H9 (cell line): ENCODE measurements around the gene DRICH1. TPM values are rescaled to one million over a fixed set of nuclear protein-coding genes. Genes with fewer than 3 reads are reported as not detected.

Experiments
- DNase-seq: peaks from one replicate; pipeline ENCODE4 v3.0.0-alpha.2; 2017
- H2AFZ ChIP-seq: one replicate; pipeline ENCODE4 v1.6.1; 2013; ENCODE audit warnings: mild to moderate bottlenecking, low read length, control low read depth, moderate library complexity
- H2AK5ac ChIP-seq: 2 replicates; pipeline ENCODE4 v1.6.1; 2013; ENCODE audit warnings: low read length, control low read depth, mixed read lengths; ENCODE audit not compliant: insufficient read length
- H2BK120ac ChIP-seq: one replicate; pipeline ENCODE4 v1.6.1; 2013; ENCODE audit warnings: low read depth, mild to moderate bottlenecking, low read length, control low read depth, inconsistent platforms; ENCODE audit not compliant: poor library complexity, severe bottlenecking
- H2BK12ac ChIP-seq: 2 replicates; pipeline ENCODE4 v1.6.1; 2013; ENCODE audit warnings: low read length, control low read depth, mixed read lengths, low read depth; ENCODE audit not compliant: insufficient read length
- H2BK15ac ChIP-seq: 2 replicates; pipeline ENCODE4 v1.6.1; 2013; ENCODE audit warnings: low read depth, low read length, control low read depth
- H2BK20ac ChIP-seq: one replicate; pipeline ENCODE4 v1.6.1; 2013; ENCODE audit warnings: low read depth, mild to moderate bottlenecking, low read length, control low read depth, inconsistent platforms; ENCODE audit not compliant: poor library complexity, severe bottlenecking
- H2BK5ac ChIP-seq: 2 replicates; pipeline ENCODE4 v1.6.1; 2013; ENCODE audit warnings: low read length, control low read depth, mixed read lengths; ENCODE audit not compliant: insufficient read length
- H3K14ac ChIP-seq: 2 replicates; pipeline ENCODE4 v1.6.1; 2013; ENCODE audit warnings: low read length, control low read depth; ENCODE audit not compliant: insufficient read depth
- H3K18ac ChIP-seq: 2 replicates; pipeline ENCODE4 v1.6.1; 2013; ENCODE audit warnings: low read depth, mild to moderate bottlenecking, mixed read lengths, low read length, control low read depth; ENCODE audit not compliant: insufficient read length
- H3K23ac ChIP-seq: 2 replicates; pipeline ENCODE4 v1.6.1; 2013; ENCODE audit warnings: low read length, control low read depth, mixed read lengths, low read depth; ENCODE audit not compliant: insufficient read length
- H3K23me2 ChIP-seq: 2 replicates; pipeline ENCODE4 v1.6.1; 2013; ENCODE audit warnings: low read depth, mild to moderate bottlenecking, mixed read lengths, low read length, control low read depth; ENCODE audit not compliant: insufficient read length, poor library complexity, severe bottlenecking
- H3K27ac ChIP-seq: 2 replicates; pipeline ENCODE4 v1.5.1; 2013; ENCODE audit warnings: low read length, control low read depth, mixed read lengths, low read depth; ENCODE audit not compliant: insufficient read length
- H3K27me3 ChIP-seq: 2 replicates; pipeline ENCODE4 v1.6.1; 2013; ENCODE audit warnings: low read length, control low read depth, inconsistent platforms; ENCODE audit not compliant: insufficient read depth
- H3K4ac ChIP-seq: 2 replicates; pipeline ENCODE4 v1.6.1; 2013; ENCODE audit warnings: low read depth, mild to moderate bottlenecking, control low read depth, inconsistent platforms, low read length, moderate library complexity
- H3K4me1 ChIP-seq: 2 replicates; pipeline ENCODE4 v1.6.1; 2013; ENCODE audit warnings: low read length, control low read depth, inconsistent platforms; ENCODE audit not compliant: insufficient read depth
- H3K4me2 ChIP-seq: 2 replicates; pipeline ENCODE4 v1.6.1; 2013; ENCODE audit warnings: low read length, control low read depth, mixed read lengths; ENCODE audit not compliant: insufficient read length, insufficient read depth
- H3K56ac ChIP-seq: 2 replicates; pipeline ENCODE4 v1.6.1; 2013; ENCODE audit warnings: low read depth, mild to moderate bottlenecking, mixed read lengths, low read length, control low read depth; ENCODE audit not compliant: insufficient read length
- H3K79me1 ChIP-seq: 2 replicates; pipeline ENCODE4 v1.6.1; 2013; ENCODE audit warnings: low read depth, mild to moderate bottlenecking, moderate library complexity, low read length, control low read depth, inconsistent platforms; ENCODE audit not compliant: insufficient read depth, poor library complexity, severe bottlenecking
- H3K79me2 ChIP-seq: 2 replicates; pipeline ENCODE4 v1.6.1; 2013; ENCODE audit warnings: low read length, control low read depth, inconsistent platforms; ENCODE audit not compliant: insufficient read depth
- H3K9ac ChIP-seq: 2 replicates; pipeline ENCODE4 v1.6.1; 2013; ENCODE audit warnings: low read length, control low read depth, mixed read lengths; ENCODE audit not compliant: insufficient read length; ENCODE audit errors: extremely low read depth
- H3K9me3 ChIP-seq: one replicate; pipeline ENCODE4 v1.6.1; 2013; ENCODE audit warnings: low read depth, low read length, inconsistent platforms; ENCODE audit not compliant: control insufficient read depth
- H3T11ph ChIP-seq: one replicate; pipeline ENCODE4 v1.6.1; 2013; ENCODE audit warnings: mild to moderate bottlenecking, low read length, control low read depth, inconsistent platforms
- H4K20me1 ChIP-seq: one replicate; pipeline ENCODE4 v1.6.1; 2013; ENCODE audit not compliant: control insufficient read depth, insufficient read length, insufficient read depth
- H4K5ac ChIP-seq: 2 replicates; pipeline ENCODE4 v1.6.1; 2013; ENCODE audit warnings: low read depth, mild to moderate bottlenecking, mixed read lengths, low read length, control low read depth; ENCODE audit not compliant: insufficient read length
- H4K8ac ChIP-seq: replicated peaks from 2 replicates; pipeline ENCODE4 v1.6.1; 2013; ENCODE audit warnings: low read length, control low read depth, mixed read lengths, low read depth; ENCODE audit not compliant: insufficient read length
- H4K91ac ChIP-seq: 2 replicates; pipeline ENCODE4 v1.6.1; 2013; ENCODE audit warnings: low read depth, mild to moderate bottlenecking, moderate library complexity, mixed read lengths, low read length, control low read depth; ENCODE audit not compliant: insufficient read length
- H3K27ac Mint-ChIP-seq, 3 experiments: 2 replicates in 2 of 3; 3 replicates in 1 of 3; pipeline ENCODE4 v1.8.0; 2020 to 2021; ENCODE audit warnings: mixed read lengths in 3 of 3, mild to moderate bottlenecking in 1 of 3, moderate library complexity in 1 of 3
- H3K27me3 Mint-ChIP-seq: 2 replicates; pipeline ENCODE4 v1.8.0; 2021; ENCODE audit warnings: low read depth, mild to moderate bottlenecking, moderate library complexity, mixed read lengths
- H3K36me3 Mint-ChIP-seq, 3 experiments: 2 replicates in 2 of 3; 3 replicates in 1 of 3; pipeline ENCODE4 v1.8.0; 2020 to 2021; ENCODE audit warnings: low read depth in 3 of 3, mixed read lengths in 3 of 3; ENCODE audit not compliant: insufficient read depth in 1 of 3
- H3K4me1 Mint-ChIP-seq, 2 experiments: 2 replicates each; pipeline ENCODE4 v1.8.0; 2020; ENCODE audit warnings: mixed read lengths in 2 of 2
- H3K4me3 Mint-ChIP-seq, 2 experiments: 2 replicates in 1 of 2; 3 replicates in 1 of 2; pipeline ENCODE4 v1.8.0; 2020 to 2021; ENCODE audit warnings: mild to moderate bottlenecking in 2 of 2, mixed read lengths in 2 of 2, moderate library complexity in 1 of 2
- H3K9me3 Mint-ChIP-seq, 2 experiments: 2 replicates in 1 of 2; 3 replicates in 1 of 2; pipeline ENCODE4 v1.8.0; 2020; ENCODE audit warnings: mild to moderate bottlenecking in 2 of 2, mixed read lengths in 2 of 2, moderate library complexity in 1 of 2
- WGBS: extraction: QIAGEN DNeasy Blood & Tissue Kit; methylation state at CpG from one replicate; pipeline ENCODE4 v1.1.7; 2013; ENCODE audit warnings: missing lambda C conversion rate, low lambda C conversion rate, mixed read lengths; ENCODE audit not compliant: insufficient read length; ENCODE audit errors: extremely low coverage; 5-methylcytosine and 5-hydroxymethylcytosine counted together
- total RNA-seq: library from RNA; stranded (reverse); gene quantifications from 2 replicates; pipeline ENCODE4 v1.2.1, GENCODE V29; 2021
- TF ChIP-seq, protein P1 (sequence below): fragments of 200-600 bp; sonication (generic); conservative IDR thresholded peaks from 3 replicates; pipeline ENCODE4 v1.8.0; 2021; ENCODE audit warnings: antibody characterized with exemption, mild to moderate bottlenecking

Gene DRICH1
- total RNA-seq, 1 experiment from 2014 or later = not detected

DNA sequence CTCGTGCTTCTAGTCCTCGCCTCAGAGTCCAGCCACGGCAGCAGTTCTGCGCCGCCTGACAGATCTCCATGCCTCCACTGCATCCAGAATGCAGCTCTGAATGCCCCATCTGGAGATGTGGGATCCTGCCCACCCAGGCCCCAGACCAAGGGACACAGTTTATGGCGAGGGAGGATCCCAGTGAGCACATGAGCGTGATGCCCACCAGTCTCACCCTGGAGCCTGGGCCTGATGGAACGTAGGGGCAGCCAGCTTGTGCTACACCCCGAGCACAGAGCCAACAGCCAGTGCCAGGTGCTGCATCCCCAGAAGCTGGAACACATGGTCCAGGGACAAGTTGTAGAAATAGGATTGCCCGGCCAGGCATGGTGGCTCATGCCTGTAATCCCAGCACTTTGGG is 62.4 kb downstream of the DRICH1 start:
- H3K79me2 ChIP-seq = no peaks in the 10 kb centered on the region
- no peak overlapping the region for H4K8ac ChIP-seq
- H3K56ac ChIP-seq = no peak overlapping the region
- no peak overlapping the region for H2AK5ac ChIP-seq
- H3K9me3 Mint-ChIP-seq = peaks cover 3 to 7% of the 10 kb centered on the region in 2 experiments; a peak in 4 of 5 replicates
- H2BK20ac ChIP-seq = no peak overlapping the region
- H4K20me1 ChIP-seq = no peaks in the 10 kb centered on the region
- no peak overlapping the region for H3K4me3 Mint-ChIP-seq
- H3K9ac ChIP-seq = no peak overlapping the region
- no peaks in the 10 kb centered on the region; the same call in 1 of the 2 replicates for H3K4me1 ChIP-seq
- no peak overlapping the region; the same call in 1 of the 2 replicates for H3K14ac ChIP-seq
- no peak overlapping the region for H2BK15ac ChIP-seq
- H2AFZ ChIP-seq = no peak overlapping the region
- TF ChIP-seq, protein P1, sequence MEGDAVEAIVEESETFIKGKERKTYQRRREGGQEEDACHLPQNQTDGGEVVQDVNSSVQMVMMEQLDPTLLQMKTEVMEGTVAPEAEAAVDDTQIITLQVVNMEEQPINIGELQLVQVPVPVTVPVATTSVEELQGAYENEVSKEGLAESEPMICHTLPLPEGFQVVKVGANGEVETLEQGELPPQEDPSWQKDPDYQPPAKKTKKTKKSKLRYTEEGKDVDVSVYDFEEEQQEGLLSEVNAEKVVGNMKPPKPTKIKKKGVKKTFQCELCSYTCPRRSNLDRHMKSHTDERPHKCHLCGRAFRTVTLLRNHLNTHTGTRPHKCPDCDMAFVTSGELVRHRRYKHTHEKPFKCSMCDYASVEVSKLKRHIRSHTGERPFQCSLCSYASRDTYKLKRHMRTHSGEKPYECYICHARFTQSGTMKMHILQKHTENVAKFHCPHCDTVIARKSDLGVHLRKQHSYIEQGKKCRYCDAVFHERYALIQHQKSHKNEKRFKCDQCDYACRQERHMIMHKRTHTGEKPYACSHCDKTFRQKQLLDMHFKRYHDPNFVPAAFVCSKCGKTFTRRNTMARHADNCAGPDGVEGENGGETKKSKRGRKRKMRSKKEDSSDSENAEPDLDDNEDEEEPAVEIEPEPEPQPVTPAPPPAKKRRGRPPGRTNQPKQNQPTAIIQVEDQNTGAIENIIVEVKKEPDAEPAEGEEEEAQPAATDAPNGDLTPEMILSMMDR = no peak
- H4K91ac ChIP-seq = no peak overlapping the region
- WGBS = no CpG with 5 or more reads among the region's 10 CpGs
- H4K5ac ChIP-seq = no peak overlapping the region
- no peak overlapping the region for H2BK120ac ChIP-seq
- no peak overlapping the region for H3K18ac ChIP-seq
- no peak overlapping the region for H3K4ac ChIP-seq
- no peak overlapping the region for H2BK12ac ChIP-seq
- no peak overlapping the region for H3K4me2 ChIP-seq
- H3T11ph ChIP-seq = no peak overlapping the region
- H3K4me1 Mint-ChIP-seq = peaks cover 14 to 16% of the 10 kb centered on the region in 2 experiments
- peaks cover 7% of the 10 kb centered on the region; the same call in 1 of the 2 replicates for H3K27me3 ChIP-seq
- peaks cover 91% of the 10 kb centered on the region for H3K27me3 Mint-ChIP-seq
- no peak overlapping the region for H2BK5ac ChIP-seq
- H3K23me2 ChIP-seq = peaks cover 10% of the 10 kb centered on the region
- no peak overlapping the region for H3K23ac ChIP-seq
- no peak overlapping the region for H3K27ac Mint-ChIP-seq
- H3K27ac ChIP-seq = no peak overlapping the region
- H3K36me3 Mint-ChIP-seq = peaks cover 0 to 4% (median 0%) of the 10 kb centered on the region in 3 experiments; a peak in 1 of 7 replicates
- no peaks in the 10 kb centered on the region for H3K79me1 ChIP-seq
- H3K9me3 ChIP-seq = no peaks in the 10 kb centered on the region
- DNase-seq = no peak
